Lower leg skin (tissue), 3 donors: ENCODE measurements around the gene CSNK1G1.

ENCODE experiments used
- CTCF ChIP-seq, 3 donors: fragments of 450-650 bp; IDR thresholded peaks; one replicate each; pipeline ENCODE4 v1.5.1; 2016; ENCODE audit warnings: antibody characterized with exemption in 3 of 3, mild to moderate bottlenecking in 3 of 3, moderate library complexity in 2 of 3
- POLR2A ChIP-seq, 2 donors: fragments of 450-650 bp; IDR thresholded peaks; one replicate each; pipeline ENCODE4 v1.6.1; 2016 to 2017; ENCODE audit warnings: antibody characterized with exemption in 2 of 2, mild to moderate bottlenecking in 1 of 2, moderate library complexity in 1 of 2

GRCh38 chr15:64233299-64233698, 122.7 kb downstream of the CSNK1G1 start:
- no peak for TF ChIP-seq POLR2A (IDR thresholded peaks at IDR 0.05)
- no peak for TF ChIP-seq CTCF (IDR thresholded peaks at IDR 0.05)
